ENCODE data around the gene FAM3D.

The FAM3D gene

GRCh38 chr3:58588030-58588614 lies 78.5 kb downstream of the FAM3D start:
- DNase-seq: no peak

GRCh38 chr3:58586776-58587192 lies 79.8 kb downstream of the FAM3D start:
- DNase-seq: no peak

DNA sequence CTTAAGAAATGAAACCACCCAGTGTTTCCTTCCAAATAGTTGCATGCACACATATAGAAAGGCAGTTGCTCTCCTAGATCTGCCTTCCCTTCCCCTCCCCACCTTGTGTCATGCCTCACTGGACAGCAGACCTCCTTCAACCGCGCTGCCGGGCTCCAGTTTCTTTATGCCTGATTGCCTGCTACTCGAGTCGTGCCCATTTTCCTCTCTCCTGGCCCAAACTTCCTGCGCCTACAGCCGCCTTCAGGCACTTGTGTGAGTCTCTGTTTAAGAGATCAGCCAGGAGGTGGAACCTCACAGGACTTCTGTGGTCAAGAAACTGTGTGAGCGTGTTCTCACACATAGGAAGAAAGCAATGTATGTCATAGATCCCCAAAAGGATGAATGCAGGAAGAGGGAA lies 80.6 kb downstream of the FAM3D start:
- DNase-seq: no peak

DNA sequence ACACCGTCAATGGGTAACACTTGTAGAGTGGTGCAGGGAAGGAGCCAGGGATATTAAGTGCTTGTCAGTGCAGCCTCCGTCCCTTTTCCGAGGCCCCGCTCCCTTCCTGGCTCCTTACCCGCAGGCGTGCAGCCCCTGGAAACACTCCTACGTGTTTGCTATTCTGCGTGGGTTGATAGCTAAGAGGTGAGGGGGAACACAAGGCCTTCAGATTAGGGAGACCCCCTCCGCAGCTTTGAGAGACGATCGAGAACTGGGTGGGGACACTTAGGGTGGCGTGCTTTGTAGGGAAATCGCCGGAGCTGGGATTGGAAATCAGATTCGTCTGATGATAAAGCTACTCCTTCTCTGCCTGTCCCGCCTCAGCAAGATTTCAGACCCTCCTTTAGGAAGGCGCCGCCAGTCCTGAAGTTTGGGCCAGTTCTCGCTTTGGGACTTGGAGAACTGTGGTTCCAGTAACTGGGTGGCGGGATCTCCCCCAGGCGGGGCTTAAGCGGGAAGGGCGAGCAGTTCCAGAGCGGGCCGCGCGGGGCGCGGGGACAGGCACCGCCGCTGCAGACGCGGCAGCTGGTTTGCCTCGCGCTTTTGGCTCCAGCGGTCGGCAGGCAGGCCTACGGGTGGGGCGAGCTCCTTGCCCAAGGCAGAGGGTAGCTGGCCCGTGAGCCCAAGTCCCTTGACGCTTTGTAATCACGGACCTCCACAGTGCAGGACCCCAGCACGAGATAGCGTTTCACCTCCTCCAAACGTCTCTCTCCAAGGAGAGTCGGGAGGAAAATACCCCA lies 81.4 kb downstream of the FAM3D start:
- peak in 3 of 5 donors; percentile 24 to 67 (median 25) for DNase-seq

DNA sequence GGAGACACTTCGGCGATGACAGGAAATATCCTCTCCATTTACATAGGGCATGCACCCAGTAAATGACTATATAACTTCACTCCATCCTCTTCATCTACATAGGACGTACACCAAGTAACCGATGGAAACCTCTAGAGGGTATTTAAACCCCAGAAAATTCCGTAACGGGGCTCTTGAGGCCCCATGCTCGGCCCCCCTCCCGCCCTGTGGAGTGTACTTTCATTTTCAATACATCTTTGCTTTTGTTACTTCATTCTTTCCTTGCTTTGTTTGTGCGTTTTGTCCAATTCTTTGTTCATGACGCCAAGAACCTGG lies 81.9 kb downstream of the FAM3D start:
- DNase-seq: no peak
